ENCODE results near the gene EMC6. TPM values are rescaled to one million over a fixed set of nuclear protein-coding genes. Genes with fewer than 3 reads are reported as not detected.

Gene EMC6
- total and polyA plus RNA-seq, 2 of the 4 experiments (the other 2 are of a cell fraction), result 10.9 to 80.5 TPM

- H4K91ac ChIP-seq (ENCODE audit: insufficient read depth, low read depth, low read length), result no peak overlapping the region
- no peak overlapping the region for H3K23ac ChIP-seq (ENCODE audit: low read depth, low read length)
- TF ChIP-seq ELK1 (IDR thresholded peaks at IDR 0.05; ENCODE audit: borderline replicate concordance, low read depth, low read length), result no peak
- no peak for TF ChIP-seq USF2 (IDR thresholded peaks at IDR 0.05; ENCODE audit: low read depth, low read length)
- no peak for TF ChIP-seq SMC3 (IDR thresholded peaks at IDR 0.05; ENCODE audit: low read depth, low read length)
- no peak for TF ChIP-seq RFX5 (IDR thresholded peaks at IDR 0.05; ENCODE audit: low read depth, low read length)
- TF ChIP-seq CTCF (conservative IDR thresholded peaks at IDR 0.05; ENCODE audit: low read depth, low read length), result no peak
- no peak for TF ChIP-seq NFE2L2 (IDR thresholded peaks at IDR 0.05; ENCODE audit: low read depth, low read length)
- no peak for TF ChIP-seq RCOR1 (IDR thresholded peaks at IDR 0.05; ENCODE audit: insufficient replicate concordance, low read length)
- TF ChIP-seq CHD1 (IDR thresholded peaks at IDR 0.05; ENCODE audit: low read depth, low read length), result no peak
- no peak overlapping the region for H3K18ac ChIP-seq (ENCODE audit: low read depth, low read length)
- no peak overlapping the region for H2AFZ ChIP-seq (replicated peaks; ENCODE audit: low read length, poor library complexity)
- no peaks in the 10 kb centered on the region for H3K36me3 ChIP-seq (ENCODE audit: control insufficient read depth, insufficient read depth, low read length)
- H3K14ac ChIP-seq (replicated peaks; ENCODE audit: low read depth, low read length), result no peak overlapping the region
- no peak overlapping the region for H3K4me2 ChIP-seq (ENCODE audit: low read depth, low read length)
- in situ Hi-C loops (cut with MboI; ENCODE audit: low sequenced_read_pairs) (no loop called here), intact Hi-C loops (cut with micrococcal nuclease) (loop anchor here (5.0 kb wide), 1 partner anchor 41 kb away; the partner anchor contains the start of gene HASPIN), dilution Hi-C loops (cut with HindIII; ENCODE audit: low sequenced_read_pairs, unreplicated experiment) (no loop called here)
- H2BK20ac ChIP-seq (ENCODE audit: low read depth, low read length), result no peak overlapping the region
- H2AK9ac ChIP-seq (replicated peaks; ENCODE audit: low read depth, low read length, poor library complexity), result no peak overlapping the region
- no peak overlapping the region for H4K5ac ChIP-seq (ENCODE audit: low read depth, low read length)
- H3K4me1 ChIP-seq (ENCODE audit: control insufficient read depth, insufficient read depth, low read length), result no peaks in the 10 kb centered on the region
- H3K27me3 ChIP-seq (ENCODE audit: control insufficient read depth, insufficient read depth, low read length), result peaks cover 11% of the 10 kb centered on the region
- ChIA-PET CTCF (no interaction called here), POLR2A (ENCODE audit: unreplicated experiment) (no interaction called here)
- H2BK120ac ChIP-seq (ENCODE audit: low read depth, low read length), result no peak overlapping the region
- no peaks in the 10 kb centered on the region for H3K9me3 ChIP-seq (ENCODE audit: control insufficient read depth, insufficient read depth, low read length)
- no peak overlapping the region for H2AK5ac ChIP-seq (ENCODE audit: low read depth, low read length)
- no peak overlapping the region for H3K56ac ChIP-seq (ENCODE audit: extremely low read depth, insufficient read depth, low read length)
- no peak overlapping the region for H2BK15ac ChIP-seq (ENCODE audit: low read depth, low read length)
- no peak overlapping the region for H4K8ac ChIP-seq (ENCODE audit: low read depth in 2 of 2, low read length in 2 of 2)
- no peak for ATAC-seq (ENCODE audit: low read depth)
- no peak for DNase-seq
- H4K20me1 ChIP-seq (ENCODE audit: insufficient read depth, low read length), result no peaks in the 10 kb centered on the region
- no peak overlapping the region for H2BK5ac ChIP-seq (ENCODE audit: low read depth, low read length, poor library complexity, severe bottlenecking)
- H3K4me3 ChIP-seq (ENCODE audit: insufficient read depth, low read depth, low read length), result no peak overlapping the region
- no peak overlapping the region for H3K9ac ChIP-seq (ENCODE audit: low read depth, low read length)
- H3K27ac ChIP-seq (ENCODE audit: insufficient read depth, low read length), result no peak overlapping the region
- BruUV-seq (replicated peaks), result no TSS peak
- H3K4ac ChIP-seq (ENCODE audit: low read depth, low read length), result no peak overlapping the region
- no peaks in the 10 kb centered on the region for H3K9me1 ChIP-seq (ENCODE audit: insufficient read depth, low read length)
- no peaks in the 10 kb centered on the region for H3K79me1 ChIP-seq (ENCODE audit: low read depth in 1 of 2, low read length in 2 of 2)
- WGBS, 2 experiments (ENCODE audit: extremely low coverage in 2 of 2, insufficient read length in 1 of 2), result 55% methylated on average over 3 of the region's 20 CpGs; no CpG with 5 or more reads in 1 of the 2 experiments
Observed at GRCh38 chr17:3681565-3681964, 13.0 kb downstream of the EMC6 start.
